Osteocyte (in vitro differentiated cells): ENCODE results near the gene ELL. TPM values are rescaled to one million over a fixed set of nuclear protein-coding genes. Genes with fewer than 3 reads are reported as not detected.

ENCODE experiments used
- DNase-seq: peaks from one replicate; pipeline ENCODE4 v3.0.0; 2021; ENCODE audit warnings: mixed read lengths; ENCODE audit not compliant: unreplicated experiment; ENCODE audit errors: extremely low spot score
- H3K27ac Mint-ChIP-seq: one replicate; pipeline ENCODE4 v1.8.0; 2021; ENCODE audit warnings: mild to moderate bottlenecking, mixed read lengths; ENCODE audit not compliant: unreplicated experiment
- H3K27me3 Mint-ChIP-seq: one replicate; pipeline ENCODE4 v1.8.0; 2021; ENCODE audit warnings: mixed read lengths; ENCODE audit not compliant: unreplicated experiment
- H3K36me3 Mint-ChIP-seq: one replicate; pipeline ENCODE4 v1.8.0; 2021; ENCODE audit warnings: mixed read lengths; ENCODE audit not compliant: unreplicated experiment
- H3K4me1 Mint-ChIP-seq: one replicate; pipeline ENCODE4 v1.8.0; 2021; ENCODE audit warnings: mixed read lengths; ENCODE audit not compliant: unreplicated experiment
- H3K4me3 Mint-ChIP-seq: one replicate; pipeline ENCODE4 v1.8.0; 2021; ENCODE audit warnings: mild to moderate bottlenecking, moderate library complexity, mixed read lengths; ENCODE audit not compliant: unreplicated experiment
- H3K9me3 Mint-ChIP-seq: one replicate; pipeline ENCODE4 v1.8.0; 2021; ENCODE audit warnings: mixed read lengths; ENCODE audit not compliant: unreplicated experiment
- total RNA-seq: library from RNA; stranded (reverse); gene quantifications from 2 replicates; pipeline ENCODE4 v1.2.1, GENCODE V29; 2021
- TF ChIP-seq, protein P1 (sequence below): fragments of 200-600 bp; sonication (generic); IDR thresholded peaks from 2 replicates; pipeline ENCODE4 v1.5.0; 2021; ENCODE audit warnings: antibody characterized with exemption, mild to moderate bottlenecking, moderate library complexity

ELL gene
- total RNA-seq, 1 donor from 2014 or later = 17.6 TPM

- Mint-ChIP-seq H3K4me3 (no peak overlapping the region), H3K27me3 (no peaks in the 10 kb centered on the region), H3K4me1 (peaks cover 13% of the 10 kb centered on the region), H3K36me3 (peaks cover 31% of the 10 kb centered on the region), H3K27ac (no peak overlapping the region), H3K9me3 (no peaks in the 10 kb centered on the region)
- TF ChIP-seq, protein P1, sequence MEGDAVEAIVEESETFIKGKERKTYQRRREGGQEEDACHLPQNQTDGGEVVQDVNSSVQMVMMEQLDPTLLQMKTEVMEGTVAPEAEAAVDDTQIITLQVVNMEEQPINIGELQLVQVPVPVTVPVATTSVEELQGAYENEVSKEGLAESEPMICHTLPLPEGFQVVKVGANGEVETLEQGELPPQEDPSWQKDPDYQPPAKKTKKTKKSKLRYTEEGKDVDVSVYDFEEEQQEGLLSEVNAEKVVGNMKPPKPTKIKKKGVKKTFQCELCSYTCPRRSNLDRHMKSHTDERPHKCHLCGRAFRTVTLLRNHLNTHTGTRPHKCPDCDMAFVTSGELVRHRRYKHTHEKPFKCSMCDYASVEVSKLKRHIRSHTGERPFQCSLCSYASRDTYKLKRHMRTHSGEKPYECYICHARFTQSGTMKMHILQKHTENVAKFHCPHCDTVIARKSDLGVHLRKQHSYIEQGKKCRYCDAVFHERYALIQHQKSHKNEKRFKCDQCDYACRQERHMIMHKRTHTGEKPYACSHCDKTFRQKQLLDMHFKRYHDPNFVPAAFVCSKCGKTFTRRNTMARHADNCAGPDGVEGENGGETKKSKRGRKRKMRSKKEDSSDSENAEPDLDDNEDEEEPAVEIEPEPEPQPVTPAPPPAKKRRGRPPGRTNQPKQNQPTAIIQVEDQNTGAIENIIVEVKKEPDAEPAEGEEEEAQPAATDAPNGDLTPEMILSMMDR = peak; percentile 97
- DNase-seq = peak; percentile 96
These were observed 70.7 kb downstream of the ELL start for GRCh38 chr19:18450931-18451836.

DNA sequence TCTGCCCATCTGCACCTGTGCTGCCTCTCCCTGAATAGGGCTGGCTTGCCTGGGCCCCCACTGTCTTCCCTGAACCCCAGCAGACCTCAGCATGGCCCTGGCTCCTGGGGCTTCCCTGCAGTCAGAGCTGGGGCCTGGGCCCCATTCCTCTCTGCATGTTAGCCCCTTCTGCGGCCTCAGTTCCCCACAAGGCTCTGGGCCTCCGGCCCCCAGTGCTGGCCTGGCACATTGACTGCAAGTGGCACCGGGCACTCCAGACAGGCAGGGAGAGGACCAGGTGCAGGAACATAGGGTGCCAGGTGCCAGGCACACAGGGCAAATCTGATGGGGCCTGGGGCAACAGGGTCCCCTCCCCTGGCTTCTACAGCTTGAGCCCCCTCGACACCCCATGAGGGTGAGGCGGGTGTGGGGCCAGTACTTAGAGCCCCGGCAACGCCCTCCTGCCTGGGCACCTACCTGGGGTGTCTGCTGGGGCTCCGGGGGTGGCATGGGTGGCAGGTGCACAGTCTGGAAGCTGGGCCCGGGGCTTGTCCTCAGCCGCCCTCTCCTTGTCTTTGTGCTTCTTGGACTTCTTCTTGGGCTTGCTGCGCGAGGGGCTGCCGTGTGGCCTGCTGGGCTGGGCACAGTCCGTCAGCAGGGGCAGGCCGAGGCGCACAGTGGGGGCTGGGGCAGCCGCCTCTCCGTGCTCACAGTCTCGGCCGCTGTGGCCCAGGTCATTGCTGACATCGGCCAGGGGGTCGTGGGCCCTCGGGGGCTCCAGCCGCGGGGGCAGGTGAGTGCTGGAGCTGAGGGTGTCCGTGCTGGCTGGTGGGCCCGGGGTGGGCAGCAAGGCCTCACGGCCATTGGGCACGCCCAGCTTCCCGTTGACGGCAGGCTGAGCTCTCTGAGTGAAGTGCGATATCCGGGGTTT, 71.6 kb downstream of the ELL start:
- H3K27me3 Mint-ChIP-seq = no peaks in the 10 kb centered on the region
- DNase-seq = no peak
- no peaks in the 10 kb centered on the region for H3K9me3 Mint-ChIP-seq
- H3K4me3 Mint-ChIP-seq = no peak overlapping the region
- peaks cover 23% of the 10 kb centered on the region for H3K36me3 Mint-ChIP-seq
- peaks cover 13% of the 10 kb centered on the region for H3K4me1 Mint-ChIP-seq
- TF ChIP-seq, protein P1 = no peak
- no peak overlapping the region for H3K27ac Mint-ChIP-seq

DNA sequence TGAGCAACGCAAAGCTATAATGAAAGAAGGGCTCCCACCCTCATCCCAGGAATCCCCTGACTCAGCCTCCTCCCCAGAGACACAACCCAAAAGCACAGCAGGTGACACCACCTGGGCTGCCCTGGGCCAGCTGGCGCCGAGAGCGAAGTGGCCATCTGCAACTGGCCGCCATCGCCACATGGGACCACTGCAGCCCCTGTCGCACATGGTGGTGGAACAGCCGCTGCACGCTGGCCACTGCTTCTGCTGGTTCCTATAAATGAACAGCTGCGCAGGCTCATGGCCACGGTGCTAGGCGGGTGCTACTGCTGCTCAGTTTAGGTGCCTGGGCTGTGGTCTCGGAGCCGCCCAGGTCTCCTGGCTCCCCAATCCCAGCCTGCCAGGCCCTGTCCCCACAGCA, 72.3 kb downstream of the ELL start:
- Mint-ChIP-seq H3K4me1 (peaks cover 13% of the 10 kb centered on the region), H3K27me3 (no peaks in the 10 kb centered on the region), H3K27ac (no peak overlapping the region), H3K36me3 (peaks cover 23% of the 10 kb centered on the region), H3K9me3 (no peaks in the 10 kb centered on the region), H3K4me3 (no peak overlapping the region)
- no peak for DNase-seq
- TF ChIP-seq, protein P1 = no peak

- Mint-ChIP-seq H3K4me1 (peaks cover 4% of the 10 kb centered on the region), H3K27me3 (no peaks in the 10 kb centered on the region), H3K27ac (peak overlapping the region; percentile 10), H3K4me3 (no peak overlapping the region), H3K36me3 (peaks cover 28% of the 10 kb centered on the region), H3K9me3 (no peaks in the 10 kb centered on the region)
- TF ChIP-seq, protein P1 = no peak
- DNase-seq = no peak
These were observed 75.0 kb downstream of the ELL start for GRCh38 chr19:18446811-18447359.
